Hepatocyte (in vitro differentiated cells): ENCODE measurements around the gene TTC17.

Source experiments
- CTCF ChIP-seq: fragments of 200-600 bp; sonication (generic); IDR thresholded peaks from 2 replicates; pipeline ENCODE4 v1.5.1; 2016; ENCODE audit warnings: antibody characterized with exemption, mild to moderate bottlenecking; ENCODE audit not compliant: poor library complexity
- EZH2 ChIP-seq: fragments of 200-600 bp; sonication (generic); IDR thresholded peaks from 2 replicates; pipeline ENCODE4 v1.6.1; 2016; ENCODE audit warnings: antibody characterized with exemption, mild to moderate bottlenecking, borderline replicate concordance
- EZH2phosphoT487 ChIP-seq: fragments of 200-600 bp; sonication (generic); IDR thresholded peaks from one replicate; pipeline ENCODE4 v1.6.1; 2018; ENCODE audit warnings: antibody characterized with exemption, mild to moderate bottlenecking, low read depth, moderate library complexity; ENCODE audit not compliant: unreplicated experiment, severe bottlenecking

DNA sequence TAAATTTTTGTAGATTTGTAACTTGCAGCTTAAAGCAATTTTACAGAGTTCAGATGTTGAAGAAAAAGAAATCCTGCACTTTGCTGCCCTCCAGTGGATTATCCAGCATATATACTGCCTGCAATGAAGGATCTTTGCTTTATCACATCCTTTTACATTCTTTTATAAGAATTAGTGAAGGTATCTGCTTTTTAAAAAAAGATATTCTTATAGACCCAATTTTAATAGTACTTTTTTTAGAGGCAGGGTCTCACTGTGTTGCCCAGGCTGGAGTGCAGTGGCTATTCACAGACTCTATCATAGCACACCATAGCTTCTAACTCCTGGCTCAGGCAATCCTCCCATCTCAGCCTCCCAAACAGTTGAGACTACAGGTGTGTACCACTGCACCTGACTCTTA, 60.7 kb downstream of the TTC17 start:
- TF ChIP-seq CTCF (peak; percentile 75), EZH2 (no peak), EZH2phosphoT487 (no peak)
